ENCODE data around the gene HSPBP1.

HSPBP1 gene

GRCh38 chr19:55275851-55276719 is 3.8 kb downstream of the HSPBP1 start:
- no peak for TF ChIP-seq CTCF (IDR thresholded peaks at IDR 0.05; ENCODE audit: low read depth, low read length, missing control alignments)
- no peak overlapping the region for H3K4me3 ChIP-seq (replicated peaks; ENCODE audit: low read depth, low read length)
- no peak for DNase-seq (ENCODE audit: extremely low read depth, low read depth)

GRCh38 chr19:55273978-55274707 is 5.8 kb downstream of the HSPBP1 start:
- no peak for DNase-seq (ENCODE audit: extremely low read depth, low read depth)
- no peak overlapping the region for H3K4me3 ChIP-seq (replicated peaks; ENCODE audit: low read depth, low read length)
- no peak for TF ChIP-seq CTCF (IDR thresholded peaks at IDR 0.05; ENCODE audit: low read depth, low read length, missing control alignments)

- H3K4me3 ChIP-seq (replicated peaks; ENCODE audit: low read depth, low read length), result no peak overlapping the region
- DNase-seq (ENCODE audit: extremely low read depth, low read depth), result no peak
- TF ChIP-seq CTCF (IDR thresholded peaks at IDR 0.05; ENCODE audit: low read depth, low read length, missing control alignments), result no peak
These were observed 7.8 kb downstream of the HSPBP1 start for GRCh38 chr19:55272142-55272541.

GRCh38 chr19:55270172-55270942 is 9.6 kb downstream of the HSPBP1 start:
- DNase-seq (ENCODE audit: extremely low read depth, low read depth), result no peak
- no peak for TF ChIP-seq CTCF (IDR thresholded peaks at IDR 0.05; ENCODE audit: low read depth, low read length, missing control alignments)
- H3K4me3 ChIP-seq (replicated peaks; ENCODE audit: low read depth, low read length), result no peak overlapping the region

GRCh38 chr19:55269299-55269698 is 10.6 kb downstream of the HSPBP1 start:
- DNase-seq (ENCODE audit: extremely low read depth, low read depth), result no peak
- no peak for TF ChIP-seq CTCF (IDR thresholded peaks at IDR 0.05; ENCODE audit: low read depth, low read length, missing control alignments)

GRCh38 chr19:55266840-55267239 is 13.1 kb downstream of the HSPBP1 start:
- DNase-seq (ENCODE audit: extremely low read depth, low read depth), result no peak
- TF ChIP-seq CTCF (IDR thresholded peaks at IDR 0.05; ENCODE audit: low read depth, low read length, missing control alignments), result no peak
- H3K4me3 ChIP-seq (replicated peaks; ENCODE audit: low read depth, low read length), result no peak overlapping the region

More at GRCh38 chr19:55269299-55269698, 10.6 kb downstream of the HSPBP1 start:
- no peak overlapping the region for H3K4me3 ChIP-seq (replicated peaks; ENCODE audit: low read depth, low read length)

All from HFF-Myc (cell line).